Activated CD4-positive, alpha-beta T cell treated with anti-CD3 and anti-CD28 coated beads, Interleukin-2, amount 50 U/mL, for 4 hours (primary cell): ENCODE data around the gene UBQLN3.

Experiments
- DNase-seq, 2 experiments: peaks; one replicate each; pipeline ENCODE4 v3.0.0-alpha.2; 2020

UBQLN3 gene

GRCh38 chr11:5509803-5510202 lies at the start of gene UBQLN3:
UBQLN3 (minus strand) TSS chr11:5509957; CDS start chr11:5509558, 399 bp downstream.
- no peak for DNase-seq

- no peak for DNase-seq
Measured at GRCh38 chr11:5557751-5558150, 48.0 kb upstream of the UBQLN3 start.

- no peak for DNase-seq
Measured at GRCh38 chr11:5556596-5557188, 46.9 kb upstream of the UBQLN3 start.

- no peak for DNase-seq
Measured at GRCh38 chr11:5553343-5553742, 43.6 kb upstream of the UBQLN3 start.

- no peak for DNase-seq
Measured at GRCh38 chr11:5550440-5551095, 40.8 kb upstream of the UBQLN3 start.

DNA sequence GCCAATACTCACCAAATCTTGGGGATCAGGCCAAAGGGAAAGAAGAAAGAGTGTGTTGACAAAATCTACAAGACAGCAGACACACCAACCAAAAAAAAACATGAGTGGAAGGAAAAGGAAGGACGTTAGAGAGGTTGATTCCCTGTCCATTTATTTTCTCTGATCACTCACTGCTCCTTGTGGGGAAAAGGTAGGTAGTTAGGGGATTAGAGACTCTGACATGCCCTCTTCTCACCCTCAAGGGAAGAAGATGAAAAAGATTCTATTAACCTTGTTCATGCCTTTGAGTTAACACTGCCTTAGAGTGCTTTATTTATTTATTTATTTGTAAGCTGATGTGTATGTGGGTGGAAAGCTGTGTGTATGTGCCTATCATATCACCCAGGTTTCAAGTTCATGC lies 38.7 kb upstream of the UBQLN3 start, which contains the start of gene OR52H1:
Gene OR52H1, minus strand, starts transcription at position 101 of the 400 bp plus-strand sequence. CDS start 3,035 bp downstream, outside the sequence.
- no peak for DNase-seq

DNA sequence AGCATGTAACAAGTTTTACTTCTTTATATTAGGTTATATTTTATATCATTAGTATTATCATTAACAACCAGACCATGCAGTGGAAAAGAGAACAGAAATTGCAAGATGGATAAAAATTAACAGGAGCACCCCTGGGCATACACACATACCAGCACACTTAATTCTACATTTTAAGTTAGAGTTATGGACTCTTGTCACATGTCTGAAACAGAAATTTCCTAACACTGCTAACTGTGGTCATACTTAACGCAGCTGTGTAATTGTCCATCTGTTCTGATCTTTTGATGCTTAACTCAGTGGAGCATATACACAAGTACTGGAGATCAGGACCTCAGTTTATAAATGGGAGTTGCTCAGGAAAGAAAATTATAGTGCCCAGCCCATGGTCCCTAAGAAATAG lies 38.2 kb upstream of the UBQLN3 start:
- DNase-seq, result no peak

DNA sequence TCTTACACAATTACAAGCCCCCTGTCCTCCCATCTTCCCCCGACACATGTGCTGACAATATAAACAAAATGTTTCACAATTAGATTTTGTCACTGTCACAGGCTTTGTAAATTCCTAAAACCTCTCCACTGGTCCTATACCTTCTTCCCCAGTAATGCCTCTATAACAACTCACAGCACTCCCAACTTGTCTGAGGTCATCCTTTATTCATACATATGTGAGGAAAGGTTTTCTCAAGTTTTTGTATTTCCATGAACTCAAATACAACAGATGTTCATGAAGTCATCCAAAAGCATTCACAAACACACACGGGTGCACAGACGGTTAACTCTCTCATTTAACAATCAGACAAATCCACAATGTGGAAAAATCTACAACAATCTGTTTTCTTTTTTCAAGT lies 36.7 kb upstream of the UBQLN3 start:
- DNase-seq, result no peak

DNA sequence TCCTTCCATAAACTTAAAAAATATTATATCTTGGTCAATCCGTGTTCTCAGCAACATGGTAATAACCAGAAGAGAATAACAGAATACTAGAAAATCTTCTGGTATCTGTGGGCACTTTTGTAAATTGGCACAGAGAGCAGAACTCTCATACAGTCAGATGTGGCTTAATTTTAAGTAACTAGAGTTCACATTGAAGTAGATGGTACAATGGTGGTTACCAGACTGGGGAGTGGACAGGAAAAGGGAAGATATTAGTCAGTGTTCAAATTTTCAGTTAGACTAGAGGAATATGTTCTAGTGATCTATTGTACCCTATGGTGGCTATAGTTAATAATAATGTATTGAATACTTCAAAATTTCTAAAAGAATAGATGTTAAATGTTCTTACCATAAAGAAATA lies 31.7 kb upstream of the UBQLN3 start:
- DNase-seq, result no peak

DNA sequence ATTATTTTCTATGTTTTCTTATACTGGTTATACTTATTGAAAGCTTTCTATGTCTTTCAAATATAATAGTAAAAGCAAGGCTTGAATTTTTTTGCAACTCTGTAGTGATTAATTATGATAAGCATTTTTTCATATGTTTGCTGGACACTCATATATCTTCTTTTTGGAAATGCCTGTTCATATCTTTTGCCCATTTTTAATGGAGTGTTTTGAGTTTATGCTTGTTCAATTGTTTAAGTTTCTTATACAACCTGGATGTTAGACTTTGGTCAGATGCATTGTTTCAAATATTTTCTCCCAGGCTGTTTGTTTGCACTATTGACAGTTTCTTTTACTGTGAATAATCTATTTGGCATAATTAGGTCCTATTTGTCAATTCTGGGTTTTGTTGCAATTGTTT lies 26.7 kb upstream of the UBQLN3 start:
- DNase-seq, result no peak

GRCh38 chr11:5534046-5534445 lies 24.3 kb upstream of the UBQLN3 start:
- DNase-seq, result no peak

DNA sequence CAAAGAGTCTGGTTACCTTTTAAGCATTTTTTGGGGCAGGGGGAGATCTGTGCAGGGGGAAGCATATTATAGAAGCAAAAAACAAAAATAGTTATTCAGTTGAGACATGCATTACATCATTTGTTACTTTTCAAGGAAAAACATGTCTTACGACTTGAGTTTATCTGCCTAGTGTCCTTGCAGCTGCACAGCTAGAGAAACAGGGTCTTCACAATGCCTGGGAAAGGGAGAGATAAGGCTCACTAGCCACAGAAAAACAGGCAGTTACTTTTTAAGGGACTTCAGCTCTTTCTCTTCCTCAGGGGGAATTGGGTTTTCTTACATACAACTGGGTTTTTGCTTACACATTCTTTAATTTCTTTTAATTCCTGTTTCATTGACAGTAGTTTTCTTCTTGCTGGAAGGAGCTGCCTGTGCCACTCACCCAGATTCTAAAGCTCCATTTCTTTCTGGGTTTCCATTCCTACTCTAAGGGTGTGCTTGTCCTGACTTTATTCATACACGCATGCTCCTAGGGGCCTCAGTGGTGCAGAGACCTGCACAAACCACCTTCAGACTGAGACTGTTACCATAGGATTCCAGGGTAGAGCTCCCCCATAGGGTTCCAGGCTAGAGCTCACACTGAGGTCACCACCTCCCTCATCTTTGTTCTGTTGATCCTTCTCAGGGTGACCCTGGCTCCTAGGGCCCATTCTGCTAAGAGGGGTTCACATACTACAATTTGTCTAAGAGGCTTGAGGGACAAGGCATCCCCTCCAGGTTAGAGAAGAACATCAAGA lies 21.5 kb upstream of the UBQLN3 start:
- DNase-seq, result no peak

DNA sequence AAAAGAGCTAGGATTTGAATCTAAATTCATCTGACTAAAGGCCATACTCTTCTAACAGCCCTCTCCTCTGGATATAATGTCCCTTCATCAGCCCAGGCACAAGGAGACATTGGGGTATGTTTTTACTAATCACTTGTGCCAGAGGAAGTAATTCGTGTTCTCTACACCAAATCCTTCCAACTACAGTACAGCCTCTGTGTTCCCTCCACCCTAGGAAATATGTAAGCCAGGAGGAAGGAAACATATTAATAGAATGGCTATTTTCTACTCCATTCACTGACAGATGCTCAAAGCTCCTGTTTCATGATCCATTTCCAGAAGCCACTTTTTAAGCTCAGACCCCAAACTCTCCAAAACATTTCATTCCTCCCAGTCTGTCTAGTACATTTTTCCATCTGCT lies 18.7 kb upstream of the UBQLN3 start:
- no peak for DNase-seq

DNA sequence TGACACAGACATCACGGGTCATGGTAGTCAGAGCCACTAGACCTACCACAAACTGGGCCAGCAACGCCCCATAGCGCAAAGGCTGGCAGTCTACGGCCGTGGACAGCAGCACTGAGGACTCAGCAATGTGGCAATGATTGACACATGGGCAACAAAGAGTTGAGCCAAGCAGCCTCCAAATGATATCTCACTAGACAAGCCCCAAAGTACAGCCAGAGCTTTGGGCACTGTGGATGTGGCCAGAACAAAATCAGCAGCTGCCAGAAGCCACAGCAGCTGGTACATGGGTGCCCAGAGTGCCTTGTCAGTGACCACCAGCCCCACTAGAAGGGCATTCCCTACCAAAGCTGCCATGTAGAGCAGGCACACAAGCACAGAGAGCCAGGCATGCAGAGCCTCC lies 18.0 kb upstream of the UBQLN3 start:
- no peak for DNase-seq

DNA sequence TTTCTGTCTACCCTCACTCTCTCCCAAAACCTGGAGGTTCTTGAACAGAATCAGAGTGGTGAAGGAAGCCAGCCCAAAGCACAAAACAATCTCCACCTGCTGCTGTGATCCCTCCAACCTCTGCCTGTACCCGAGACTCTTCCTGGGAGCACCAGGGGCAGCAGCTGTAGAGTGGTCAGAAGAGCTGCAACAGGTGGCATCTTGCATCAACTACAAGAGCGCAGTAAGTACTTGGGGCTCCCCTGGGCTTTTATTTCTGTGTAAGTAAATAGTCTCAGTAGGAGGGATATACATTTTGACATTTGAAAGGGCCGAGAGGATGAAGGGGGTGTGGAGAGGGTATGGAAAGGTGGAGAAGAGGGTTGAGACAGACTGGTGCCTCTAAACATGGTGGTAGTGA lies 15.0 kb upstream of the UBQLN3 start:
- no peak for DNase-seq

- no peak for DNase-seq
Measured at GRCh38 chr11:5522308-5522707, 12.6 kb upstream of the UBQLN3 start.

- no peak for DNase-seq
Measured at GRCh38 chr11:5521540-5521939, 11.8 kb upstream of the UBQLN3 start.

GRCh38 chr11:5516599-5516998 lies 6.8 kb upstream of the UBQLN3 start, which contains the start of gene UBQLNL:
UBQLNL (minus strand) TSS chr11:5516699; CDS start chr11:5516441, 258 bp downstream.
- no peak for DNase-seq

GRCh38 chr11:5514841-5515240 lies 5.1 kb upstream of the UBQLN3 start:
- no peak for DNase-seq

DNA sequence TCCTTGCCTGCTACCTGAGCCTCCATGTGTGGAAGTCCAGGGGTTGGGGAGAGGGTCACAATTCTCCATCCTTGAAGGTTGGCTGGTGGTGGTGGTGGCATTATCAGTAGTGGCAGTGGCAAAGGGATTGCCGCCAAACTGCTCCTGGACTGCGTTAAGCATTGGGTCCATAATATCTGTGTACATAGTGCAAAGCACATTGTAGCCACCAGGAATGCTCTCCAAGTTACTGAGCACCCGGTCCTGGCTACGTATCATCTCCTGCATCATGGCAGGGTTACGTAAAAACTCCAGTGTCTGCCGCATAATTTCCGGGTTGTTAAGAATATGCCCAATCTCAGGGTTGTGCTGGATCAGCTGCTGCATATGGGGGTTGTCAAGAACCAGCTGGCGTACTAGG lies 1.2 kb downstream of the UBQLN3 start:
- DNase-seq, result no peak

- no peak for DNase-seq
Measured at GRCh38 chr11:5507933-5508305, 1.8 kb downstream of the UBQLN3 start.

GRCh38 chr11:5507177-5507932 lies 2.4 kb downstream of the UBQLN3 start:
- no peak for DNase-seq

- no peak for DNase-seq
Measured at GRCh38 chr11:5505363-5506048, 4.3 kb downstream of the UBQLN3 start.
